IMR-90 (cell line): ENCODE results near the gene FYCO1. TPM values are rescaled to one million over a fixed set of nuclear protein-coding genes. Genes with fewer than 3 reads are reported as not detected.

Source experiments
- ATAC-seq: fragments of 200-7000 bp; cut with Tn5 transposase; 2 replicates; pipeline ENCODE4 v1.9.1; 2020; ENCODE audit warnings: low read depth, mild to moderate bottlenecking, moderate library complexity
- BruUV-seq: library from RNA; stranded (reverse); fragments of 400-500 nt; replicated peaks from 2 replicates; lab custom pipeline; 2021; lab: Mats Ljungman, UMichigan
- CTCF ChIA-PET: fragments of 300-600 bp; formaldehyde crosslinking; extraction: SDS; loops from one replicate; lab custom pipeline; 2021; ENCODE audit warnings: antibody characterized with exemption; lab: Yijun Ruan, JAX
- POLR2A ChIA-PET: fragments of 300-600 bp; sonication (Branson Sonifier 250); formaldehyde crosslinking; loops from one replicate; lab custom pipeline; 2022; ENCODE audit warnings: antibody characterized with exemption; ENCODE audit not compliant: unreplicated experiment; lab: Charles Lee
- DNase-seq: peaks from one replicate; pipeline ENCODE4 v3.0.0; 2013
- H2AFZ ChIP-seq: replicated peaks from 2 replicates; pipeline ENCODE3; 2013; ENCODE audit warnings: low read length, mild to moderate bottlenecking; ENCODE audit not compliant: poor library complexity
- H2AK5ac ChIP-seq: 2 replicates; pipeline ENCODE4 v1.6.1; 2013; ENCODE audit warnings: low read depth, low read length, inconsistent platforms
- H2AK9ac ChIP-seq: replicated peaks from 2 replicates; pipeline ENCODE3; 2013; ENCODE audit warnings: mild to moderate bottlenecking, low read depth, low read length, moderate library complexity; ENCODE audit not compliant: poor library complexity
- H2BK120ac ChIP-seq: 2 replicates; pipeline ENCODE4 v1.6.1; 2013; ENCODE audit warnings: low read depth, low read length, inconsistent platforms
- H2BK15ac ChIP-seq: 3 replicates; pipeline ENCODE4 v1.6.1; 2013; ENCODE audit warnings: low read depth, low read length, inconsistent platforms
- H2BK20ac ChIP-seq: 2 replicates; pipeline ENCODE4 v1.6.1; 2013; ENCODE audit warnings: low read depth, mild to moderate bottlenecking, inconsistent platforms, low read length, moderate library complexity
- H2BK5ac ChIP-seq: 2 replicates; pipeline ENCODE4 v1.6.1; 2013; ENCODE audit warnings: mild to moderate bottlenecking, low read depth, low read length, inconsistent platforms; ENCODE audit not compliant: poor library complexity, severe bottlenecking
- H3K14ac ChIP-seq: replicated peaks from 2 replicates; pipeline ENCODE4 v1.6.1; 2013; ENCODE audit warnings: low read depth, low read length, inconsistent platforms
- H3K18ac ChIP-seq: 2 replicates; pipeline ENCODE4 v1.6.1; 2013; ENCODE audit warnings: low read depth, low read length, control low read depth
- H3K23ac ChIP-seq: 2 replicates; pipeline ENCODE4 v1.6.1; 2013; ENCODE audit warnings: low read depth, low read length, inconsistent platforms
- H3K27ac ChIP-seq: 2 replicates; pipeline ENCODE4 v1.5.1; 2013; ENCODE audit warnings: mild to moderate bottlenecking, control low read depth, low read length; ENCODE audit not compliant: insufficient read depth
- H3K27me3 ChIP-seq: 2 replicates; pipeline ENCODE4 v1.6.1; 2013; ENCODE audit warnings: low read length; ENCODE audit not compliant: control insufficient read depth, insufficient read depth
- H3K36me3 ChIP-seq: 2 replicates; pipeline ENCODE4 v1.6.1; 2013; ENCODE audit warnings: low read length, mixed read lengths; ENCODE audit not compliant: control insufficient read depth, insufficient read depth
- H3K4ac ChIP-seq: 2 replicates; pipeline ENCODE4 v1.6.1; 2013; ENCODE audit warnings: low read depth, low read length, inconsistent platforms
- H3K4me1 ChIP-seq: 2 replicates; pipeline ENCODE4 v1.6.1; 2013; ENCODE audit warnings: low read length, mixed read lengths; ENCODE audit not compliant: control insufficient read depth, insufficient read depth
- H3K4me2 ChIP-seq: 2 replicates; pipeline ENCODE4 v1.6.1; 2013; ENCODE audit warnings: low read depth, mild to moderate bottlenecking, control low read depth, low read length, moderate library complexity
- H3K4me3 ChIP-seq: 2 replicates; pipeline ENCODE4 v1.5.1; 2013; ENCODE audit warnings: low read depth, mild to moderate bottlenecking, control low read depth, low read length, moderate library complexity; ENCODE audit not compliant: insufficient read depth
- H3K56ac ChIP-seq: 2 replicates; pipeline ENCODE4 v1.6.1; 2013; ENCODE audit warnings: low read length, inconsistent platforms; ENCODE audit not compliant: insufficient read depth; ENCODE audit errors: extremely low read depth
- H3K79me1 ChIP-seq, 2 experiments: 2 replicates each; pipeline ENCODE4 v1.6.1; 2013; ENCODE audit warnings: low read length in 2 of 2, inconsistent platforms in 1 of 2, low read depth in 1 of 2
- H3K9ac ChIP-seq: 2 replicates; pipeline ENCODE4 v1.6.1; 2013; ENCODE audit warnings: low read depth, low read length, control low read depth
- H3K9me1 ChIP-seq: 2 replicates; pipeline ENCODE4 v1.6.1; 2013; ENCODE audit warnings: low read length, inconsistent platforms; ENCODE audit not compliant: insufficient read depth
- H3K9me3 ChIP-seq: 2 replicates; pipeline ENCODE4 v1.6.1; 2013; ENCODE audit warnings: low read length; ENCODE audit not compliant: control insufficient read depth, insufficient read depth
- H4K20me1 ChIP-seq: 2 replicates; pipeline ENCODE4 v1.6.1; 2013; ENCODE audit warnings: low read length, inconsistent platforms; ENCODE audit not compliant: insufficient read depth
- H4K5ac ChIP-seq: 2 replicates; pipeline ENCODE4 v1.6.1; 2013; ENCODE audit warnings: mild to moderate bottlenecking, low read depth, low read length, control low read depth
- H4K8ac ChIP-seq, 2 experiments: 2 replicates each; pipeline ENCODE4 v1.6.1; 2013; ENCODE audit warnings: low read depth in 2 of 2, low read length in 2 of 2, control low read depth in 1 of 2, inconsistent platforms in 1 of 2
- H4K91ac ChIP-seq: 2 replicates; pipeline ENCODE4 v1.6.1; 2013; ENCODE audit warnings: low read depth, low read length, inconsistent platforms; ENCODE audit not compliant: insufficient read depth
- BHLHE40 ChIP-seq: fragments of 150-350 bp; IDR thresholded peaks from 2 replicates; pipeline ENCODE4 v1.6.1; 2016; ENCODE audit warnings: mild to moderate bottlenecking, low read depth, low read length
- CEBPB ChIP-seq: IDR thresholded peaks from 2 replicates; pipeline ENCODE4 v1.6.1; 2012; ENCODE audit warnings: low read depth, low read length, improper control_type of control experiment
- CHD1 ChIP-seq: IDR thresholded peaks from 2 replicates; pipeline ENCODE4 v1.6.1; 2012; ENCODE audit warnings: low read depth, low read length, improper control_type of control experiment
- FOS ChIP-seq: fragments of 150-350 bp; IDR thresholded peaks from 2 replicates; pipeline ENCODE4 v1.6.1; 2016; ENCODE audit warnings: low read depth, low read length
- MAFK ChIP-seq: IDR thresholded peaks from 2 replicates; pipeline ENCODE4 v1.6.1; 2012; ENCODE audit warnings: low read depth, low read length, improper control_type of control experiment
- MAZ ChIP-seq: IDR thresholded peaks from 2 replicates; pipeline ENCODE4 v1.6.1; 2012; ENCODE audit warnings: low read depth, mild to moderate bottlenecking, low read length, improper control_type of control experiment, moderate library complexity, borderline replicate concordance
- MXI1 ChIP-seq: IDR thresholded peaks from 2 replicates; pipeline ENCODE4 v1.6.1; 2012; ENCODE audit warnings: low read depth, mild to moderate bottlenecking, low read length, moderate library complexity, borderline replicate concordance
- NFE2L2 ChIP-seq: fragments of 150-350 bp; IDR thresholded peaks from 2 replicates; pipeline ENCODE4 v1.6.1; 2016; ENCODE audit warnings: low read depth, mild to moderate bottlenecking, low read length
- POLR2A ChIP-seq: IDR thresholded peaks from 2 replicates; pipeline ENCODE4 v1.6.1; 2012; ENCODE audit warnings: mild to moderate bottlenecking, low read depth, low read length
- RAD21 ChIP-seq: IDR thresholded peaks from 2 replicates; pipeline ENCODE4 v1.6.1; 2012; ENCODE audit warnings: low read length, improper control_type of control experiment
- RCOR1 ChIP-seq: IDR thresholded peaks from 2 replicates; pipeline ENCODE4 v1.6.1; 2012; ENCODE audit warnings: mild to moderate bottlenecking, low read length, improper control_type of control experiment; ENCODE audit not compliant: insufficient replicate concordance
- RFX5 ChIP-seq: IDR thresholded peaks from 2 replicates; pipeline ENCODE4 v1.8.0; 2012; ENCODE audit warnings: low read depth, mild to moderate bottlenecking, low read length, moderate library complexity
- SMC3 ChIP-seq: fragments of 150-350 bp; IDR thresholded peaks from 2 replicates; pipeline ENCODE4 v1.6.1; 2016; ENCODE audit warnings: low read depth, mild to moderate bottlenecking, antibody characterized with exemption, low read length, moderate library complexity
- WGBS, 2 experiments: methylation state at CpG; one replicate each; pipeline versions ENCODE4 v1.1.5 to v1.1.7; 2013; ENCODE audit warnings: missing lambda C conversion rate in 2 of 2; ENCODE audit not compliant: insufficient read length in 1 of 2; ENCODE audit errors: extremely low coverage in 2 of 2; 5-methylcytosine and 5-hydroxymethylcytosine counted together
- dilution Hi-C: fragments of 300-500 bp; cut with HindIII; formaldehyde crosslinking; loops from one replicate; pipeline ENCODE4 v1.14.3; 2018; ENCODE audit warnings: low sequenced_read_pairs; ENCODE audit not compliant: unreplicated experiment
- in situ Hi-C: fragments of 300-500 bp; cut with MboI; formaldehyde crosslinking; loops from 3 replicates; pipeline ENCODE4 v1.14.3; 2019; ENCODE audit warnings: low sequenced_read_pairs, inconsistent platforms, mixed read lengths
- intact Hi-C: fragments of 100-400 bp; cut with micrococcal nuclease; formaldehyde crosslinking; loops from 2 replicates; pipeline ENCODE4 v1.10.0; 2022
- polyA plus RNA-seq, 3 experiments: library from polyadenylated mRNA; depleted of rRNA; stranded (reverse); fragments of >200 nt; gene quantifications; 2 replicates each; pipeline ENCODE4 v1.2.3, GENCODE V29; 2012; ENCODE audit warnings: low replicate concordance in 1 of 3
- total RNA-seq: library from RNA; depleted of rRNA; stranded (reverse); fragments of >200 nt; gene quantifications from 2 replicates; pipeline ENCODE4 v1.2.3, GENCODE V29; 2012
- TF ChIP-seq, protein P1 (sequence below): conservative IDR thresholded peaks from 2 replicates; pipeline ENCODE4 v1.5.1; 2012; ENCODE audit warnings: mild to moderate bottlenecking, low read depth, low read length, improper control_type of control experiment
- TF ChIP-seq, protein P2 (sequence below): fragments of 150-350 bp; IDR thresholded peaks from 2 replicates; pipeline ENCODE4 v1.6.1; 2016; ENCODE audit warnings: low read depth, mild to moderate bottlenecking, low read length, moderate library complexity, borderline replicate concordance
- TF ChIP-seq, protein P3 (sequence below): fragments of 150-350 bp; IDR thresholded peaks from 2 replicates; pipeline ENCODE4 v1.6.1; 2017; ENCODE audit warnings: mild to moderate bottlenecking, antibody characterized with exemption, low read length, low read depth

Gene FYCO1
- total and polyA plus RNA-seq, 2 of the 4 experiments (the other 2 are of a cell fraction), result 13.7 to 20.1 TPM

DNA sequence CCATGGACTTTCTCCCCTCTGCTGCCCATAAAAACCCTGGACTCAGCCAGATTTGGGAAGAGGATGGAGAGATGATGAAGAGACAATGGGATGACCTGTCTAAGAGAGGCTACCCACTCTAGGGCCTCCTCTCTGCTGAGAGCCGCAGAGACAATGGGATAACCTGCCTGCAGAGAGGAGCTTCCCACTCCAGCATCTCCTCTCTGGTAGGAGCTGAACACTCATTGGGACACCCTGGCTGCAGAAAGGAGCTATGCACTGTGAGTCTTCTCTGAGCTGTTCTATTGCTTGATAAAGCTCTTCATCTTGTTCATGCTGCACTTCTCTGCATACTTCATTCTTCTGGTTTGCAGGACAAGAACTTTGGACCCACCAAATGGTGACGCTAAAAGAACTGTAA is 36.1 kb upstream of the FYCO1 start:
- Histone ChIP-seq H2BK120ac (no peak overlapping the region), H2BK5ac (no peak overlapping the region), H3K9me1 (no peaks in the 10 kb centered on the region; the same call in 1 of the 2 replicates), H3K56ac (no peak overlapping the region), H3K4me3 (no peak overlapping the region), H3K4ac (no peak overlapping the region), H3K14ac (no peak overlapping the region), H3K36me3 (no peaks in the 10 kb centered on the region), H4K5ac (no peak overlapping the region), H2BK15ac (no peak overlapping the region), H3K79me1 (no peaks in the 10 kb centered on the region), H3K4me1 (no peaks in the 10 kb centered on the region), H2AK9ac (no peak overlapping the region), H3K27ac (no peak overlapping the region), H4K8ac (no peak overlapping the region), H3K27me3 (peaks cover 8% of the 10 kb centered on the region), H3K4me2 (no peak overlapping the region), H3K9me3 (peaks cover 9% of the 10 kb centered on the region), H2AK5ac (no peak overlapping the region), H3K9ac (no peak overlapping the region), H3K18ac (no peak overlapping the region), H3K23ac (no peak overlapping the region), H2AFZ (no peak overlapping the region), H2BK20ac (no peak overlapping the region), H4K20me1 (no peaks in the 10 kb centered on the region), H4K91ac (no peak overlapping the region)
- no TSS peak for BruUV-seq
- TF ChIP-seq NFE2L2 (no peak), MAZ (no peak), MXI1 (no peak), FOS (no peak), CHD1 (no peak), RAD21 (no peak), MAFK (no peak), BHLHE40 (no peak), RFX5 (no peak), SMC3 (no peak), RCOR1 (no peak), POLR2A (no peak), CEBPB (no peak)
- TF ChIP-seq, protein P1, sequence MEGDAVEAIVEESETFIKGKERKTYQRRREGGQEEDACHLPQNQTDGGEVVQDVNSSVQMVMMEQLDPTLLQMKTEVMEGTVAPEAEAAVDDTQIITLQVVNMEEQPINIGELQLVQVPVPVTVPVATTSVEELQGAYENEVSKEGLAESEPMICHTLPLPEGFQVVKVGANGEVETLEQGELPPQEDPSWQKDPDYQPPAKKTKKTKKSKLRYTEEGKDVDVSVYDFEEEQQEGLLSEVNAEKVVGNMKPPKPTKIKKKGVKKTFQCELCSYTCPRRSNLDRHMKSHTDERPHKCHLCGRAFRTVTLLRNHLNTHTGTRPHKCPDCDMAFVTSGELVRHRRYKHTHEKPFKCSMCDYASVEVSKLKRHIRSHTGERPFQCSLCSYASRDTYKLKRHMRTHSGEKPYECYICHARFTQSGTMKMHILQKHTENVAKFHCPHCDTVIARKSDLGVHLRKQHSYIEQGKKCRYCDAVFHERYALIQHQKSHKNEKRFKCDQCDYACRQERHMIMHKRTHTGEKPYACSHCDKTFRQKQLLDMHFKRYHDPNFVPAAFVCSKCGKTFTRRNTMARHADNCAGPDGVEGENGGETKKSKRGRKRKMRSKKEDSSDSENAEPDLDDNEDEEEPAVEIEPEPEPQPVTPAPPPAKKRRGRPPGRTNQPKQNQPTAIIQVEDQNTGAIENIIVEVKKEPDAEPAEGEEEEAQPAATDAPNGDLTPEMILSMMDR, result no peak
- TF ChIP-seq, protein P2, sequence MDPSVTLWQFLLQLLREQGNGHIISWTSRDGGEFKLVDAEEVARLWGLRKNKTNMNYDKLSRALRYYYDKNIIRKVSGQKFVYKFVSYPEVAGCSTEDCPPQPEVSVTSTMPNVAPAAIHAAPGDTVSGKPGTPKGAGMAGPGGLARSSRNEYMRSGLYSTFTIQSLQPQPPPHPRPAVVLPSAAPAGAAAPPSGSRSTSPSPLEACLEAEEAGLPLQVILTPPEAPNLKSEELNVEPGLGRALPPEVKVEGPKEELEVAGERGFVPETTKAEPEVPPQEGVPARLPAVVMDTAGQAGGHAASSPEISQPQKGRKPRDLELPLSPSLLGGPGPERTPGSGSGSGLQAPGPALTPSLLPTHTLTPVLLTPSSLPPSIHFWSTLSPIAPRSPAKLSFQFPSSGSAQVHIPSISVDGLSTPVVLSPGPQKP, result no peak
- TF ChIP-seq, protein P3, sequence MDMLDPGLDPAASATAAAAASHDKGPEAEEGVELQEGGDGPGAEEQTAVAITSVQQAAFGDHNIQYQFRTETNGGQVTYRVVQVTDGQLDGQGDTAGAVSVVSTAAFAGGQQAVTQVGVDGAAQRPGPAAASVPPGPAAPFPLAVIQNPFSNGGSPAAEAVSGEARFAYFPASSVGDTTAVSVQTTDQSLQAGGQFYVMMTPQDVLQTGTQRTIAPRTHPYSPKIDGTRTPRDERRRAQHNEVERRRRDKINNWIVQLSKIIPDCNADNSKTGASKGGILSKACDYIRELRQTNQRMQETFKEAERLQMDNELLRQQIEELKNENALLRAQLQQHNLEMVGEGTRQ, result no peak
- ChIA-PET CTCF (no interaction called here), POLR2A (no interaction called here)
- WGBS, 2 experiments, result no CpG with 5 or more reads among the region's 2 CpGs
- in situ Hi-C loops (no loop called here), dilution Hi-C loops (no loop called here), intact Hi-C loops (no loop called here)
- DNase-seq (no peak), ATAC-seq (no peak)
